ENCODE measurements around the gene TEX51. TPM values are rescaled to one million over a fixed set of nuclear protein-coding genes. Genes with fewer than 3 reads are reported as not detected.
A peak's percentile ranks its signal among the peaks of the same experiment; 100 is the strongest.

Gene TEX51
- total RNA-seq, 1 donor from 2014 or later, result not detected

GRCh38 chr2:126912201-126912600 lies 13.5 kb downstream of the TEX51 start:
- Mint-ChIP-seq H3K27ac (ENCODE audit: unreplicated experiment) (no peak overlapping the region), H3K4me3 (no peak overlapping the region), H3K27me3 (ENCODE audit: low read depth) (no peaks in the 10 kb centered on the region), H3K9me3 (no peaks in the 10 kb centered on the region), H3K4me1 (no peaks in the 10 kb centered on the region), H3K36me3 (ENCODE audit: low read depth) (no peaks in the 10 kb centered on the region)
- TF ChIP-seq, protein P1, sequence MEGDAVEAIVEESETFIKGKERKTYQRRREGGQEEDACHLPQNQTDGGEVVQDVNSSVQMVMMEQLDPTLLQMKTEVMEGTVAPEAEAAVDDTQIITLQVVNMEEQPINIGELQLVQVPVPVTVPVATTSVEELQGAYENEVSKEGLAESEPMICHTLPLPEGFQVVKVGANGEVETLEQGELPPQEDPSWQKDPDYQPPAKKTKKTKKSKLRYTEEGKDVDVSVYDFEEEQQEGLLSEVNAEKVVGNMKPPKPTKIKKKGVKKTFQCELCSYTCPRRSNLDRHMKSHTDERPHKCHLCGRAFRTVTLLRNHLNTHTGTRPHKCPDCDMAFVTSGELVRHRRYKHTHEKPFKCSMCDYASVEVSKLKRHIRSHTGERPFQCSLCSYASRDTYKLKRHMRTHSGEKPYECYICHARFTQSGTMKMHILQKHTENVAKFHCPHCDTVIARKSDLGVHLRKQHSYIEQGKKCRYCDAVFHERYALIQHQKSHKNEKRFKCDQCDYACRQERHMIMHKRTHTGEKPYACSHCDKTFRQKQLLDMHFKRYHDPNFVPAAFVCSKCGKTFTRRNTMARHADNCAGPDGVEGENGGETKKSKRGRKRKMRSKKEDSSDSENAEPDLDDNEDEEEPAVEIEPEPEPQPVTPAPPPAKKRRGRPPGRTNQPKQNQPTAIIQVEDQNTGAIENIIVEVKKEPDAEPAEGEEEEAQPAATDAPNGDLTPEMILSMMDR (conservative IDR thresholded peaks at IDR 0.05), result no peak
- no peak for DNase-seq (ENCODE audit: low read depth, low spot score)

GRCh38 chr2:126913329-126913728 lies 14.6 kb downstream of the TEX51 start:
- H3K36me3 Mint-ChIP-seq (ENCODE audit: low read depth), result no peaks in the 10 kb centered on the region
- TF ChIP-seq, protein P1 (conservative IDR thresholded peaks at IDR 0.05), result no peak
- no peak overlapping the region for H3K4me3 Mint-ChIP-seq
- H3K9me3 Mint-ChIP-seq, result no peaks in the 10 kb centered on the region
- H3K27ac Mint-ChIP-seq (ENCODE audit: unreplicated experiment), result no peak overlapping the region
- no peaks in the 10 kb centered on the region for H3K27me3 Mint-ChIP-seq (ENCODE audit: low read depth)
- H3K4me1 Mint-ChIP-seq, result no peaks in the 10 kb centered on the region
- no peak for DNase-seq (ENCODE audit: low read depth, low spot score)

GRCh38 chr2:126913881-126914615 lies 15.4 kb downstream of the TEX51 start:
- TF ChIP-seq, protein P1 (conservative IDR thresholded peaks at IDR 0.05), result no peak
- Mint-ChIP-seq H3K4me3 (no peak overlapping the region), H3K9me3 (no peaks in the 10 kb centered on the region), H3K27me3 (ENCODE audit: low read depth) (no peaks in the 10 kb centered on the region), H3K27ac (ENCODE audit: unreplicated experiment) (peak overlapping the region; percentile 12), H3K36me3 (ENCODE audit: low read depth) (no peaks in the 10 kb centered on the region), H3K4me1 (no peaks in the 10 kb centered on the region)
- DNase-seq (ENCODE audit: low read depth, low spot score), result no peak

GRCh38 chr2:126914811-126915500 lies 16.3 kb downstream of the TEX51 start:
- no peaks in the 10 kb centered on the region for H3K27me3 Mint-ChIP-seq (ENCODE audit: low read depth)
- H3K27ac Mint-ChIP-seq (ENCODE audit: unreplicated experiment), result no peak overlapping the region
- no peak for DNase-seq (ENCODE audit: low read depth, low spot score)
- TF ChIP-seq, protein P1 (conservative IDR thresholded peaks at IDR 0.05), result no peak
- no peaks in the 10 kb centered on the region for H3K36me3 Mint-ChIP-seq (ENCODE audit: low read depth)
- no peak overlapping the region for H3K4me3 Mint-ChIP-seq
- H3K9me3 Mint-ChIP-seq, result no peaks in the 10 kb centered on the region
- no peaks in the 10 kb centered on the region for H3K4me1 Mint-ChIP-seq

DNA sequence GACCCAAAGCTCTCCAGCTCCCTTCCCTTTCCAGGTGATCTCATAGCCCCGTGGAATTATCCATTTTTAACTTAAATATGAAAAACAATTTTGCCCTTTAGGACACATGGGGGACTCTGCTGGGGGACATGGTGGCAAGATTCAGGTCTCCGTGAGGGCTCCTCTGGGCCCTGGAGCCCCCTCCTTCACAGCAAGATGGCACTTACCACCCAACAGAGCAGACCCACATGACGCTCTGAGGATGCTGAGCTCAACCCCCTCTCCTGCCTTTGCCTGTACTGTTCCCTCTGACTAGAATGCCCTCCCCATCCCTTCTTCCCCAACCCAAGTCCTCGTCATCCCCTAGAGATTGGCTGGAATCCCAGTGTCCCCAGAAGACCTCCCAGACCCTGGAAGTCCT lies 17.2 kb downstream of the TEX51 start:
- no peak for DNase-seq (ENCODE audit: low read depth, low spot score)
- Mint-ChIP-seq H3K9me3 (no peaks in the 10 kb centered on the region), H3K27me3 (ENCODE audit: low read depth) (no peaks in the 10 kb centered on the region), H3K27ac (ENCODE audit: unreplicated experiment) (no peak overlapping the region), H3K36me3 (ENCODE audit: low read depth) (no peaks in the 10 kb centered on the region), H3K4me3 (no peak overlapping the region), H3K4me1 (no peaks in the 10 kb centered on the region)
- TF ChIP-seq, protein P1 (conservative IDR thresholded peaks at IDR 0.05), result no peak

Data from neural crest cell (in vitro differentiated cells).